Measurements from ENCODE around the gene TMA7B. TPM values are rescaled to one million over a fixed set of nuclear protein-coding genes. Genes with fewer than 3 reads are reported as not detected.

The TMA7B gene
- total and polyA plus RNA-seq, 2 donors (not counting 1 experiment from before 2014, with no cell fraction given): 0.85 to 1.4 TPM

- ChIA-PET CTCF (interaction anchor here (2.2 kb wide), 1 partner anchor 52 kb away, joined by 4 read pairs; no protein-coding TSS in a partner anchor), POLR2A (no interaction called here)
- peaks cover 0 to 39% of the 10 kb centered on the region in 2 experiments for H3K36me3 ChIP-seq (replicated peaks in 1 of 2; ENCODE audit: control extremely low read depth in 1 of 2, control insufficient read depth in 1 of 2, extremely low read depth in 1 of 2, insufficient read depth in 2 of 2, low read length in 1 of 2)
Measured at GRCh38 chr22:39972641-39973040, 12.4 kb downstream of the TMA7B start.

GRCh38 chr22:39973656-39974055 is 13.5 kb downstream of the TMA7B start:
- Histone ChIP-seq H2AFZ (ENCODE audit: insufficient read depth, low read depth, low read length, poor library complexity, severe bottlenecking) (no peak overlapping the region), H3K27ac (ENCODE audit: low read length in 2 of 2) (no peak overlapping the region), H3K4me2 (replicated peaks; ENCODE audit: low read depth, low read length, poor library complexity, severe bottlenecking) (no peak overlapping the region), H3K36me3 (replicated peaks in 1 of 2; ENCODE audit: control extremely low read depth in 1 of 2, control insufficient read depth in 1 of 2, extremely low read depth in 1 of 2, insufficient read depth in 2 of 2, low read length in 1 of 2) (peaks cover 0 to 30% of the 10 kb centered on the region in 2 experiments), H4K20me1 (ENCODE audit: control insufficient read depth, insufficient read depth, low read length, poor library complexity, severe bottlenecking) (no peaks in the 10 kb centered on the region), H3K9me3 (ENCODE audit: control extremely low read depth in 1 of 3, control insufficient read depth in 2 of 3, insufficient read depth in 1 of 3, low read length in 2 of 3) (no peaks in the 10 kb centered on the region), H3K9ac (ENCODE audit: low read length) (no peak overlapping the region), H3K27me3 (replicated peaks in 1 of 4; ENCODE audit: control extremely low read depth in 1 of 4, control insufficient read depth in 3 of 4, insufficient read depth in 4 of 4, low read length in 3 of 4) (no peaks in the 10 kb centered on the region), H3K4me3 (ENCODE audit: control extremely low read depth in 1 of 5, extremely low read depth in 1 of 5, insufficient read depth in 1 of 5, low read depth in 2 of 5, low read length in 4 of 5) (no peak overlapping the region), H3K79me2 (ENCODE audit: control insufficient read depth, insufficient read depth, low read length) (no peaks in the 10 kb centered on the region), H3K4me1 (ENCODE audit: control insufficient read depth in 2 of 2, insufficient read depth in 2 of 2, low read length in 2 of 2) (no peaks in the 10 kb centered on the region)
- no peak overlapping the region for H3K27ac Mint-ChIP-seq
- no peak for DNase-seq
- ChIA-PET POLR2A (no interaction called here), CTCF (interaction anchor here (1.0 to 2.2 kb wide), 2 partner anchors 8 to 51 kb away, joined by 4 read pairs; no protein-coding TSS in a partner anchor)
- no peaks in the 10 kb centered on the region for H3K4me1 Mint-ChIP-seq
- intact Hi-C loops (cut with micrococcal nuclease): no loop called here
- peaks cover 7% of the 10 kb centered on the region for H3K27me3 Mint-ChIP-seq
- ATAC-seq (ENCODE audit: low read depth): no peak
- no peak for TF ChIP-seq CTCF (IDR thresholded peaks at IDR 0.05)
- TF ChIP-seq EZH2 (IDR thresholded peaks at IDR 0.05; ENCODE audit: borderline replicate concordance, insufficient read depth, low read depth, low read length, poor library complexity, severe bottlenecking): no peak
- whole genome bisulfite sequencing (ENCODE audit: insufficient coverage): 79% methylated on average over 5 of the region's 5 CpGs
- no peaks in the 10 kb centered on the region for H3K9me3 Mint-ChIP-seq (ENCODE audit: insufficient read depth)
- H3K4me3 Mint-ChIP-seq: no peak overlapping the region

More at GRCh38 chr22:39972641-39973040, 12.4 kb downstream of the TMA7B start:
- peaks cover 4% of the 10 kb centered on the region for H3K27me3 Mint-ChIP-seq
- intact Hi-C loops (cut with micrococcal nuclease): no loop called here
- no peak overlapping the region for H3K4me2 ChIP-seq (replicated peaks; ENCODE audit: low read depth, low read length, poor library complexity, severe bottlenecking)
- no peak overlapping the region for H3K27ac ChIP-seq (ENCODE audit: low read length in 2 of 2)
- H3K9me3 Mint-ChIP-seq (ENCODE audit: insufficient read depth): no peaks in the 10 kb centered on the region
- no peaks in the 10 kb centered on the region for H3K4me1 ChIP-seq (ENCODE audit: control insufficient read depth in 2 of 2, insufficient read depth in 2 of 2, low read length in 2 of 2)
- H3K9me3 ChIP-seq (ENCODE audit: control extremely low read depth in 1 of 3, control insufficient read depth in 2 of 3, insufficient read depth in 1 of 3, low read length in 2 of 3): no peaks in the 10 kb centered on the region
- H4K20me1 ChIP-seq (ENCODE audit: control insufficient read depth, insufficient read depth, low read length, poor library complexity, severe bottlenecking): no peaks in the 10 kb centered on the region
- no peaks in the 10 kb centered on the region for H3K79me2 ChIP-seq (ENCODE audit: control insufficient read depth, insufficient read depth, low read length)
- DNase-seq (no peak), ATAC-seq (ENCODE audit: low read depth) (no peak)
- no peak for TF ChIP-seq CTCF (IDR thresholded peaks at IDR 0.05)
- no peak for TF ChIP-seq EZH2 (IDR thresholded peaks at IDR 0.05; ENCODE audit: borderline replicate concordance, insufficient read depth, low read depth, low read length, poor library complexity, severe bottlenecking)
- H3K4me3 Mint-ChIP-seq: no peak overlapping the region
- H3K27me3 ChIP-seq (replicated peaks in 1 of 4; ENCODE audit: control extremely low read depth in 1 of 4, control insufficient read depth in 3 of 4, insufficient read depth in 4 of 4, low read length in 3 of 4): no peaks in the 10 kb centered on the region
- no peak overlapping the region for H2AFZ ChIP-seq (ENCODE audit: insufficient read depth, low read depth, low read length, poor library complexity, severe bottlenecking)
- no peak overlapping the region for H3K4me3 ChIP-seq (ENCODE audit: control extremely low read depth in 1 of 5, extremely low read depth in 1 of 5, insufficient read depth in 1 of 5, low read depth in 2 of 5, low read length in 4 of 5)
- H3K4me1 Mint-ChIP-seq: no peaks in the 10 kb centered on the region
- H3K9ac ChIP-seq (ENCODE audit: low read length): no peak overlapping the region
- WGBS (ENCODE audit: insufficient coverage): 66% methylated on average over 5 of the region's 5 CpGs
- no peak overlapping the region for H3K27ac Mint-ChIP-seq

Data from B cell (primary cell).